GM12873 (cell line): ENCODE measurements around the gene SRXN1.

ENCODE experiments used
- CTCF ChIP-seq: IDR thresholded peaks from 2 replicates; pipeline ENCODE4 v1.5.1; 2012; ENCODE audit warnings: low read depth, mild to moderate bottlenecking, moderate library complexity, low read length, control low read depth; ENCODE audit not compliant: insufficient read depth; ENCODE audit errors: missing control alignments

SRXN1 gene

GRCh38 chr20:694496-694895 lies 41.5 kb upstream of the SRXN1 start:
- TF ChIP-seq CTCF, result no peak

GRCh38 chr20:692044-692443 lies 39.0 kb upstream of the SRXN1 start:
- no peak for TF ChIP-seq CTCF

GRCh38 chr20:689947-690346 lies 36.9 kb upstream of the SRXN1 start:
- no peak for TF ChIP-seq CTCF

- TF ChIP-seq CTCF, result no peak
Measured at GRCh38 chr20:689348-689747, 36.3 kb upstream of the SRXN1 start.

GRCh38 chr20:688809-689212 lies 35.8 kb upstream of the SRXN1 start:
- no peak for TF ChIP-seq CTCF

- TF ChIP-seq CTCF, result no peak
Measured at GRCh38 chr20:687468-688203, 34.6 kb upstream of the SRXN1 start.

GRCh38 chr20:684676-685319 lies 31.8 kb upstream of the SRXN1 start:
- TF ChIP-seq CTCF, result no peak
